ENCODE data around the gene KCNC1. TPM values are rescaled to one million over a fixed set of nuclear protein-coding genes. Genes with fewer than 3 reads are reported as not detected.

The KCNC1 gene
- total and polyA plus RNA-seq, 2 of the 4 experiments (the other 2 are of a cell fraction): 0.03 TPM; not detected in 1

- no peak overlapping the region for H3K14ac ChIP-seq (replicated peaks; ENCODE audit: low read depth, low read length)
- H3K23ac ChIP-seq (ENCODE audit: low read depth, low read length): no peak overlapping the region
- DNase-seq: peak; percentile 52
- H3K4me2 ChIP-seq (ENCODE audit: low read depth, low read length): no peak overlapping the region
- intact Hi-C loops (cut with micrococcal nuclease) (no loop called here), in situ Hi-C loops (cut with MboI; ENCODE audit: low sequenced_read_pairs) (no loop called here), dilution Hi-C loops (cut with HindIII; ENCODE audit: low sequenced_read_pairs, unreplicated experiment) (no loop called here)
- H3K36me3 ChIP-seq (ENCODE audit: control insufficient read depth, insufficient read depth, low read length): no peaks in the 10 kb centered on the region
- H2AK5ac ChIP-seq (ENCODE audit: low read depth, low read length): no peak overlapping the region
- CTCF ChIA-PET: no interaction called here
- ATAC-seq (ENCODE audit: low read depth): peak; percentile 50; the same call in 1 of the 2 replicates
- H4K20me1 ChIP-seq (ENCODE audit: insufficient read depth, low read length): no peaks in the 10 kb centered on the region
- no TSS peak for BruUV-seq (replicated peaks)
- peaks cover 10% of the 10 kb centered on the region for H3K4me1 ChIP-seq (ENCODE audit: control insufficient read depth, insufficient read depth, low read length)
- no peak overlapping the region for H2BK20ac ChIP-seq (ENCODE audit: low read depth, low read length)
- no peak overlapping the region for H2BK15ac ChIP-seq (ENCODE audit: low read depth, low read length)
- TF ChIP-seq USF2 (IDR thresholded peaks at IDR 0.05; ENCODE audit: low read depth, low read length) (no peak), MXI1 (IDR thresholded peaks at IDR 0.05; ENCODE audit: borderline replicate concordance, low read depth, low read length) (no peak), POLR2A (IDR thresholded peaks at IDR 0.05; ENCODE audit: low read depth, low read length) (no peak), CHD1 (IDR thresholded peaks at IDR 0.05; ENCODE audit: low read depth, low read length) (no peak), NFE2L2 (IDR thresholded peaks at IDR 0.05; ENCODE audit: low read depth, low read length) (no peak), SMC3 (IDR thresholded peaks at IDR 0.05; ENCODE audit: low read depth, low read length) (no peak), BHLHE40 (IDR thresholded peaks at IDR 0.05; ENCODE audit: low read depth, low read length) (no peak), ELK1 (IDR thresholded peaks at IDR 0.05; ENCODE audit: borderline replicate concordance, low read depth, low read length) (no peak), FOS (IDR thresholded peaks at IDR 0.05; ENCODE audit: low read depth, low read length) (no peak), RAD21 (IDR thresholded peaks at IDR 0.05; ENCODE audit: low read length) (no peak), MAFK (IDR thresholded peaks at IDR 0.05; ENCODE audit: low read depth, low read length) (no peak), MAZ (IDR thresholded peaks at IDR 0.05; ENCODE audit: borderline replicate concordance, low read depth, low read length) (no peak), CEBPB (IDR thresholded peaks at IDR 0.05; ENCODE audit: low read depth, low read length) (no peak), RCOR1 (IDR thresholded peaks at IDR 0.05; ENCODE audit: insufficient replicate concordance, low read length) (no peak), CTCF (conservative IDR thresholded peaks at IDR 0.05; ENCODE audit: low read depth, low read length) (no peak), RFX5 (IDR thresholded peaks at IDR 0.05; ENCODE audit: low read depth, low read length) (no peak)
- WGBS, 2 experiments (ENCODE audit: extremely low coverage in 2 of 2, insufficient read length in 1 of 2): no CpG with 5 or more reads among the region's 3 CpGs
- H2AFZ ChIP-seq (replicated peaks; ENCODE audit: low read length, poor library complexity): no peak overlapping the region
- H3K4me3 ChIP-seq (ENCODE audit: insufficient read depth, low read depth, low read length): no peak overlapping the region
- no peak overlapping the region for H3K4ac ChIP-seq (ENCODE audit: low read depth, low read length)
- no peak overlapping the region for H3K27ac ChIP-seq (ENCODE audit: insufficient read depth, low read length)
- H3K9me1 ChIP-seq (ENCODE audit: insufficient read depth, low read length): peaks cover 3% of the 10 kb centered on the region; the same call in 1 of the 2 replicates
- no peak overlapping the region for H2BK120ac ChIP-seq (ENCODE audit: low read depth, low read length)
- POLR2A ChIA-PET (ENCODE audit: unreplicated experiment): no interaction called here
- no peaks in the 10 kb centered on the region for H3K79me1 ChIP-seq (ENCODE audit: low read depth in 1 of 2, low read length in 2 of 2)
- no peaks in the 10 kb centered on the region for H3K27me3 ChIP-seq (ENCODE audit: control insufficient read depth, insufficient read depth, low read length)
- no peak overlapping the region for H3K9ac ChIP-seq (ENCODE audit: low read depth, low read length)
- no peak overlapping the region for H4K5ac ChIP-seq (ENCODE audit: low read depth, low read length)
- no peak overlapping the region for H2BK5ac ChIP-seq (ENCODE audit: low read depth, low read length, poor library complexity, severe bottlenecking)
- H2AK9ac ChIP-seq (replicated peaks; ENCODE audit: low read depth, low read length, poor library complexity): no peak overlapping the region
- H3K56ac ChIP-seq (ENCODE audit: extremely low read depth, insufficient read depth, low read length): no peak overlapping the region
- no peak overlapping the region for H3K18ac ChIP-seq (ENCODE audit: low read depth, low read length)
- no peaks in the 10 kb centered on the region for H3K9me3 ChIP-seq (ENCODE audit: control insufficient read depth, insufficient read depth, low read length)
- H4K8ac ChIP-seq (ENCODE audit: low read depth in 2 of 2, low read length in 2 of 2): no peak overlapping the region
- H4K91ac ChIP-seq (ENCODE audit: insufficient read depth, low read depth, low read length): no peak overlapping the region
Observed at GRCh38 chr11:17810746-17811145, 76.2 kb downstream of the KCNC1 start.
